Esophagus mucosa (tissue), 1 donor: ENCODE measurements around the gene TTC13. TPM values are rescaled to one million over a fixed set of nuclear protein-coding genes. Genes with fewer than 3 reads are reported as not detected.

Source experiments
- ATAC-seq: fragments of 200-7000 bp; cut with Tn5 transposase; one replicate; pipeline ENCODE4 v1.9.1; 2020
- total RNA-seq: library from RNA; stranded (reverse); gene quantifications from one replicate; pipeline ENCODE4 v1.2.4, GENCODE V29; 2023
- donor health status: DM: yes; HTN: yes; CAD: no.

Gene TTC13
- total RNA-seq, 1 donor from 2014 or later = 6.6 TPM

DNA sequence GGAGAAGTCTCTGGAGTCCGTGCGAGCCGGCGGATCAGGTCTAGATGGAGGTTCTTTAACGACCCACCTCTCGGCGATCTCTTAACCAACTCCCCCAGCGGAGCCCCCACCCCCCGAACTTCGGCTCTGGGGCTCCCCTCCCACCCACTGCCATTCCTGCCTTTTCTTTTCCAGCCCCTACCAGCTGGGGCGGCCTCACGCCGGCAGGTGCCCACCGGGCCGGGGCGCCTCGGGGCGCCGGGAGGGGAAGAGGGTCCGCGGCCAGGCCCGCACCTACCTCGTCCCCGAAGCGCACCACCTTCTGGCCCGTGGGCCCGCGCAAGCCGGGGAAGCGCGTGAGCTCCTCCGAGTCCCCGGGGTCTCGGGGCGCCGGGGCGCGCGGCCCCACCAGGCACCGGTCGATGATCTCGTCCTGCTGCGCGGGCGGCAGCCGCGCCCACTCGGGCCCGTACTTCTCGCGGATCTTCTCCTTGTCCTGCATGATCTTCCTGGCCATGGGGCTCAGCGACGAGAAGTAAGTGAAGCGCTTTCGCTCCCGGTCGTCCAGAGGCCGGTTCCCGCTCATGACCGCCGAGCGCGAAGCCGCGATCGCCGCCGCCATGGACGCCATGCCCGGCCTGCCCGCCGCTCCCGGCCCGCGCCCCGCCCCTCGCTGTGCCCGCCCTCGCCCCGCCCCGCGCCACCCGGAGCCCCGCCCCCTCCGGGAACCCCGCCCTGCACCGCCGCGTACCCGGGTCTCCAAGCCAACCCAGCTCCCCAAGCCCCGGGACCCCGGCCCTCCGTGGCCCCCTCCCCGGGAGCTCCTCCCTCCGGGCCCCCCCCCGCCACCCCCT is 110.5 kb downstream of the TTC13 start, which contains the start of gene C1orf198:
C1orf198 (minus strand) TSS at position 619 of the 833 bp plus-strand sequence; CDS start at position 610, 9 bp downstream.
- peak; percentile 85 for ATAC-seq

DNA sequence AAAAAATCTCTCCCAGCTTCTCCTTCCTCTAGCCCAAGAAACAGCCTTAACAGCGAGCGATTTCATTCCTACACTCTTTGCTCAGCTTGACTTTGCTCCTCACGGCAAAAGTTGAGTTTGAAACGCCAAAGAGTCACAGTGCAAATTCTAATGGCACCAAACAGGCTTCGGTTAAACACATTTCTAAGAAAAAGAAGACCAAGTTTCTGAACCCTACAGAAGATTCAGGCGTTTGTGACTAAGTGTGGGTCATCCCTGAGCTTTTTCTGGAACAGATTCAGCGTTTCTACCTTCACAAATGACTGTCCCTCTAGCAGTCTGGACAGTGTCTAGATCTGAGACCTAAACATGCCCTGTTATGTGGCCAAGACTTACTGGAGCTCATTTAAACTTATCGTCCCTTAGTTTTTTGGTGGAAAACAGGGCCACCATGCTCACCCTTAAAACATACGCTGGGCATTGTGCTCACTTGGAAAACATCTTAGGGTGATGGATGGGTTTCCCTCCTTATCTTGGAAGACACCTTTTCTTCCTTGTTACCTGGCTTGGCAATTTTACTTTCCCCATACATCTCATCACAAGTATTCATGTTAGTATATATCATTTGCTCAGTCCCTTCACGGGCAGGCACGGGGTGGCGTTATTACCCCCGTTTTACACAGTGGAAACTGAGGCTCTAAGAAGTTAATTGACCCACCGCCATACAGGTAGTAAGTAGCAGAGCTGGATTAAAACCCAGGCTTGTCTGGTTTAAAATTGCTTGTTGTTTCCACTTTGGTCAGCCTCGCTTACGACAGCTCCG is 111.4 kb downstream of the TTC13 start:
- ATAC-seq = no peak

DNA sequence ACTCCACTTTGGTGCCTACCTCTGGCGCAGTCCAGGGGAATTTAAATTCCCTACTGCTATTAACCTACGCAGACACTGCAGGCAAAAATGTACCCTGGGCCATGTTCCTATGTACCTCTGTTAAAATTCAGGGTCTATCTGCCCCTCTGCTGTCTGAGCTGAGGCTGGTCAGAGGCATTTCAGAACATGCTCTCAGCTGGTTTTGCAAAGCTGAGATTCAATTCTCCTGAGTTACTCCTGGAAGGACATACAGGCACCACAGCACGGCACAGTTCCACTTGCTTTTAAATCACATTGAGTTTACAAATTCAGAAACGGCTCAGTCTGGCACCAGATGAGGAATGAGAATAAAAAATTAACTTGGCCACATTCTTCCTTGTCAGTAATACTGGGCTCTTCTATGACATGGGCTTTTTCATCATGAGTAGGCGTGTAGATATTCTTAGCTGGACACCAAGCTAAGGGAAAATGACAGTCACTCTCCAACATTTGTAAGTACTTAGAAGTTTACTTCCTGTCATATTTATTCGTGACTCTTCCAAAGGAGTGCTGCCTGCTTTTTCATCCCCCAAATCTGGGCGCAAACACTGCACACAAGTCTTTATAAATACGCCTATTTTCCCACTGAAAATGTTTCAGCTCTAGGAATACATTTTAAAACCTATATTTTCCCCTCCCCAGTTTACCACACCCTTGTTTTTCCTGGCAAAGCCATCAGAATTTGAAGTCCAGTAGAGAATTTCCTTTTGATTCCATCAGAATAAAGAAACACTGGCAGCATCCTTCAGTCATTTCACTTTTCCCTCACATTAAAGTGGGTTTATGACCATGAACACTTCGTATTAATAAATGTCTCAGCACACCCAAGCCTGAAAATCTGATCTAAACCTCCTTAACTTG is 112.2 kb downstream of the TTC13 start:
- ATAC-seq = no peak

DNA sequence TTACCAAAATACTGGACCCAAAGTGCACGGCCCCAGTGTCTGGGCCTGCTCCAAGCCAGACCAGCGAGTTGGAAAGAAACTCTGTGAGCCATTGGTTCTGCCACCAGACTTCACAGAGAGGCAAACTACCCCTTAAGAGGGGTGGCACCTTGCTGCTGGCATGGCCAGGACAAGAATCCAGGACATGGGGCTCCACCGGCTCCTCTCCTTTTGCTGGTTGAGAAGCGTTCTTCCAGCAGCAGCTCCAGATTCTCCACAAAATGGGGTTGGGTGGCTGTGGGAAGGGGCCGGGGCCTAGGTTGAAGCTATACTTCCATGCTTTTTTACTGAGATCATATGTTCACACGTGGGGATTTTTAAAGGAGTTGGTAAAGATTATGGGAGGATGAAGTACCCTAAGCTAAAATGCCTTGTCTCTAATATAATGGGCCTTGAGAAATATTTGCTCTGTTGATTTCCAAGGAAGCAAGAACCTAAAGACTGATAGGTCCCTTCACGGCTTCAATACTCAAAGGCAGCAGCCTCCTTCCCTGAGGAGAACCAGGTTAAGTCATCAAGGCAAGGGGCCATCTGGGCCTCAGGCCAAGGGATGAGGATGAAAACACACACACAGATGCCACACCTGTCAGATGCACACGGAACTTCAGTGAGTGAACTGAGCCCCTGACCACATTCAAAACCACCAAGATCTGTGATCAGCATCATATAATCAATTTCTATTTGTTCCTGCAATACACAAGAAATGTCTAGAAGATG is 113.4 kb downstream of the TTC13 start:
- ATAC-seq = no peak

DNA sequence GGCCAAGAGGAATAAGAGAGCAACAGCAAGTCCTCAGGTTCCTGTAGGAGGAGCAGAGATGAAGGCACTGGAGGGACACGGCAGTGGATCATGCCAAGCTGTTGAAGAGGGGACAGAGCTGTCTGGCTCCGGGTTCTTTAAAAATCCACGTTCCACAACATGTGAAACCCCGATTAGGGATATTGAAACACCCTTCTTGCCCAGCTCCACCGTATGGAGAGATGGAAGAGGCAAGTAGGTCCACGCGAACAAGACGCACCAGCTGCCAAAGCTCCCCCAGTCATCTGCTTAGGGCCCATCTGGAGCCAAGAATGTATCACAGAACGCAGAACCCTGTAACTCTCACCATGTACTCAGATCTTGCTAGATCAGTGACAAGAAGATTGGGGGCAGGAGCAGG is 114.2 kb downstream of the TTC13 start:
- no peak for ATAC-seq

DNA sequence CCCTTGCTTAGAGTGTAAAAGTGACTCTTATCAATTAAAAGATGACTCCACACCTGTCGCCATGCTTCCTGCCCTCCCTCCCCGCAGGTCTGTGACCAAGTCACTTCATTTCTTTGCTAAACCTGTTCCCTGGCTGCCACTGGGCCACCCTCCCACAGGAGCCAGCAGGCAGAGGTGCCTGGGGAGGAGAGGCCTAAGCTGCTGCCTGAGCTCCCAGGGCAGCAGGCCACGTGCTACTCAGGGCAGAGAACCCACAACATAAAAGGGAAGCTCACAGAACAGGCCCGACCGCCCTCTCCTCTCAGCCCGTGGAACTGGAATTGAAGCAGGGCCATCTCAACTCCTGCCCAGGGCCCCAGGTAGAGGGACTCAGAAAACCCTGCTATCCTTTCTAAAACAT is 115.2 kb downstream of the TTC13 start:
- peak; percentile 97 for ATAC-seq

DNA sequence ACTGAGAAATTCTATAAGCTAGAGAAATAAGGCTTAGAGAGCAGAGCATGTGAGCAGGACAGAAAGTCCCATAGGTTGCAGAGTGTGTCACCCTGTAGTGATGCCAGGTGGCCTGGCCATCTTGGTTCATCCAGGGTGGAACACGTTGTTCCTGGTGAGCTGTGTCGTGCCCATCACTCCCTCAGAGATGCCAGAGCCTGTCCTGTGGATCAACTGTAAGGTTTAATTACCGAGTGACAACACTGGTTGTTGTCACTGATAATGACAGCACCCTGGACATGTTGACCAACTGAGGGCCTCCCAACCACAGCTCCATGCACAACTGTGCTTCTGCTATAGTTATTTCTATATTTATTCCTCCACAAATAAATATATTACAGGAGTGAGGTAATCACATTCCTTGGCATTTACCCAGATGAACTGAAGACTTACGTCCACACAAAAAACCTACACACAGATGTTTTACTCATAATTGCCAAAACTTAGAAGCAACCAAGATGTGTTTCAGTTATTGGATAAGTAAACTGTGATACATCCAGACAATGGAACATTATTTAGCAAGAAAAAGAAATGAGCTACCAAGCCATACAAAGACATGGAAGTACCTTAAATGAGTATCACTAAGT is 116.6 kb downstream of the TTC13 start:
- no peak for ATAC-seq

DNA sequence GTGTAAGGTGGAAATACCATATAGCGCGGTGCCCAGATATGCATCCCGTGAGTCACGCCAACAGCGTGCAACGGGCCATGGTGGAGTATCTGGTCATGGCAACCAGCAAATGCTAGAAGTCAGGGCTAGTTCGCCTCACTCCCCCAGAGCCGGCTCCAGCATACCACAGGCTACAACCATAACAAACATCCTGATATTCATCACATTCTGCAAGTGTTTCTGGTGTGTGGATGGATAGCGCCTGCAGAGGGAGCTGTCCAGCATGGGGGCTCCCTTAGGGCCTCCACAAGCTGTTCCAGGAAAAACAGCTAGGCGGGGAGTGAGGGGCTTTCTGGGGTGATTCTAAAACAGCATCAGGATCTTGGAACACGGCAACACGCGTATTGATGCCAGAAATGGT is 117.2 kb downstream of the TTC13 start:
- ATAC-seq = no peak

DNA sequence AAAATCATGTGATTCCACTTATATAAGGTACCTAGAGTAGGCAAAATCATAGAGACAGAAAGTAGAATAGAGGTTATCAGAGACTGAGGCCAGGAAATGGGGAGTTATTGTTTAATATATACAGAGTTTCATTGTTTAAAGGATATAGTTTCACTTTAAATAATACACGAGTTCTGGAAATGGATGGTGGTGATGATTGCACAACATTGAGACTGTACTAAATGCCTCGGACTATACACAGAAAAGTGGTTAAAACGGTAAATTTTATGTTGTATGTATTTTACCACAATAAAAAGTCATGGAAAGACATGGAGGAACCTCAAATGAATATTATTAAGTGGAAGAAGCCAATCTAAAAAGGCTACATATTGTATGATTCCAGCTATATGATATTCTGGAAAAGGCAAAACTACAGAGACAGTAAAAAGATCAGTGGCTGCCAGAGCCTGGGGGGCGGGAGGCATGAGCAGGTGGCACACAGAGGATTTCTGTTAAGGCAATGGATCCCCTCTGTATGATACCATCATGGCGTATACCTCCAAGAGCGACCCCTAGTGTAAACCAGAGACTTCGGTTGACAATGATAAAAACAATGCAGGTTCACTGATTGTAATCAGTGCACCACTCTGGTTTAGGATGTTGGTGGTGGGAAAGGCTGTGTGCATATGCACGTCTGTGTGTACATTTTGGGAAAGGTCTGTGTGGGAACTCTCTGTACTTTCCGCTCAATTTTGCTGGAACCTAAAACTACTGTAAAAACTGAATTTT is 117.9 kb downstream of the TTC13 start:
- no peak for ATAC-seq

DNA sequence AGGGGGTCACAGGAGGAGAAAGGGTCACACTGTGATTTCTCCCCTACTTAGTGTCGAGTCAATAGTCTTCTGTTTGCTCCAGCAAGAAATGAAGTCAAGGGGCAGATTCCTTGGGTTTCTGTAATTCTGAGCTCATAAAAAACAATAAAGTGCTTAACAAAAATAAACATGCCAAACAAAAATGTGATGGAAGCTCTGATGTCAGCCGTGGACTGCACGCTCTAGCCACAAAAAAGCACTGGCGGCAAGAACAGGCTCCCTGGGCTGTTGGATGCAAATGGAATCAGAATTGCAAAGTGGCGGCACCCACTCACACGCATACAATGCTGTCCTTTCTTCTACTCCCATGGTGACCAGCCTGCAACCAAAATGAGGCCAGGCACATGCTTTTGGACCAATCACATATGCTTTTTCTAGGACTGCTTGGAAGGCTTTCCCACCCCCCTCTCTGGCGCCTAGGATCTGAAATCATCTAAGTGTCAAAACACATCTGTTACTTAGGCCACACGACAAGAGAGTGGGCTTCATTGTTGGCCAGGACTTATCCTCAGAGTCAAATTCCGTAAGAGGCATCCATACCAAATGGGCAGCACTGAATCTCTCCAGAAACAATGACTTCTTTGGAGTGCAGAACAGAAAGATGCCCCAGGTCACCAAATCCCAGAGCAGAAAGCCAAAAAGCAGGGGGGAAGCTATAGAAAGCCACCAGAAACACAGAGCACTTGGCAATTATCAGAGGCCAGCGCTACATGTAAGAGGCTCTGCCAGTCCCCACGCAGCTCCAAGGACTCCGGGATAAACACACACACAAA is 119.5 kb downstream of the TTC13 start:
- no peak for ATAC-seq

DNA sequence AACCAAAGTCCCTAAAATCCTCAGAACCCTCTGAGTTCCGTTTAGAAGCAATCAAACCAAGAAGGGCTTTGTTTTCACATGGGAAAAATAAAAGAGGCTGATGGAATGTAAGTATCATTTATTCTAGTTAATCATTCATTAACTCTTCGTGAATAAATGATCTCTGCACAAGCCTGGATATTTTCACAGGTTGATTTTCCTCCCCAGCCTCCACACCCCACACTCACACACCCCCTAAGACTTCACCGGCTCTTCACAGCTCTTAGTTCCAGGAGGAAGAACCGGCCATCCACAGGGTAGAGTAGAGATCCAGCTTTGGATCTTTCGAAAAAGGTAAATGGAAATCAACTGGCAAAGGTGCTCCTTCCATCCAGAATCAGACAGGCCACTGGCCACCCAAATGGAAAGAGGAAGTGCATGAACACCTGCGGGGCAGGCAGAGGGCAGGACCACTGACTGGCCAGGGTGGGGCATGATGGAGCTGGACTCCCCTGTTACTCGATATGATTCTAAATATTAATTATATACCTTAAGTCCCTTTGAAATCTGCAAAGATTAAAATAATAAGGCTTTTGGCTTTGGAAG is 120.3 kb downstream of the TTC13 start:
- ATAC-seq = no peak

DNA sequence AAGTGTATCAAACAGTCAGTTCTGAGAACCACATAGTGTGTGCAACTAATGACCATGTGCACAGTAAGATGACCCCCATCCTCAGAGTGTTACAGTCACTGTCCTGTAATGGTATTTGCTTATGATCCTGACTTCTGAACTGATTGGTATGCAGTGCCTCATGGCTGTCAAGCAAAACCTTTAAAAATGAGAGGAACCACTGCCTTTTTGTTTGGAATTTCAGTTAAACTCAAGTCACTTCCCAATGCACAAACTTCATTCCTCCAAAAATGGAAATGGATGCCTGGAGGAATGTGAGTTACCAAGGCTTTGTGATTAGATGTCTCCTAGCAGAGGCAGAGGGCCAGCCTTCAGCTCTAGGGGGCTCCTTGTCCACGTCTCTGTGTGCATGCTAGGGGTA is 120.8 kb downstream of the TTC13 start:
- ATAC-seq = no peak

DNA sequence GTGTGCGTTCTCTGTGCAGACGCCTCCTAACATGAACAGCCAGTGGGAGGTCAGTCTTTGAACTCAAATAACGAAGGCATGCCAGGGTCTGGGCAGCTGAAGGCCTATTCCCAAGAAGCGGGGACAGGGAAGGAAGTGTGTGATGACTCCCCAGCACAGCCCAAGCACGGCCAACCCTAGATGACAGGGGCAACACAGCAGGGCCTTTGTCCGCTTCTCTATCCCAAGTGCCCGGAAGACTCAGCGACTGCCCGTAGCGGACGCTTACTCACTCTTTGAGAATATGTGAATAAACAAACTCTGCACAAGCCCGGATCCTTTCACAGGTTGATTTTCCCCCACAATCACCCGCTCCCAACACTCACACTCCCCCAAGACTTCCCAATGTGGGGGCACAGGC is 121.6 kb downstream of the TTC13 start:
- ATAC-seq = no peak

Other genes with a start within 250 kb of the TTC13 start
- gene CAPN9, start 231.5 kb downstream of the TTC13 start, total RNA-seq = not detected
- 15.1 TPM for gene C1orf198, start 110.3 kb downstream of the TTC13 start, total RNA-seq
- gene ARV1, start 233 bp upstream of the TTC13 start, total RNA-seq = 17.3 TPM
- 12.4 TPM for gene FAM89A, start 61.4 kb upstream of the TTC13 start, total RNA-seq
- gene TRIM67, start 183.2 kb upstream of the TTC13 start, total RNA-seq = not detected